AG04450 (cell line): Measurements from ENCODE around the gene RSPO4. TPM values are rescaled to one million over a fixed set of nuclear protein-coding genes. Genes with fewer than 3 reads are reported as not detected.
"Not testable (repeated sequence)": the region's sequence is repeated elsewhere in the genome, so short reads cannot be mapped to it uniquely, and the experiment has no call there.

Experiments used
- CTCF ChIA-PET: fragments of 300-600, 350-600 bp; formaldehyde crosslinking; extraction: SDS; loops from one replicate; lab custom pipeline; 2022; ENCODE audit warnings: antibody characterized with exemption, inconsistent platforms; lab: Charles Lee
- POLR2A ChIA-PET: fragments of 350-600 bp; formaldehyde crosslinking; extraction: SDS; loops from one replicate; lab custom pipeline; 2021; ENCODE audit warnings: antibody characterized with exemption, inconsistent platforms; lab: Yijun Ruan, JAX
- DNase-seq: peaks from one replicate; pipeline ENCODE4 v3.0.0-alpha.2; 2011; ENCODE audit warnings: low read depth, low spot score
- H3K27ac ChIP-seq: one replicate; pipeline ENCODE4 v1.5.1; 2012; ENCODE audit warnings: low read depth, low read length, control low read depth
- H3K27me3 ChIP-seq: one replicate; pipeline ENCODE4 v1.6.0; 2012; ENCODE audit warnings: low read length; ENCODE audit not compliant: control insufficient read depth, insufficient read depth
- H3K4me3 ChIP-seq: 2 replicates; pipeline ENCODE4 v1.5.1; 2011; ENCODE audit warnings: mild to moderate bottlenecking, low read depth, low read length, control low read depth
- H3K9me3 ChIP-seq: 2 replicates; pipeline ENCODE4 v1.5.1; 2012; ENCODE audit warnings: low read length; ENCODE audit not compliant: control insufficient read depth, insufficient read depth
- CTCF ChIP-seq: IDR thresholded peaks from 2 replicates; pipeline ENCODE4 v1.5.1; 2011; ENCODE audit warnings: low read depth, low read length, control low read depth, inconsistent platforms
- polyA plus RNA-seq: library from polyadenylated mRNA; depleted of rRNA; stranded (reverse); fragments of >200 nt; gene quantifications from 2 replicates; pipeline ENCODE4 v1.2.3, GENCODE V29; 2011

Gene RSPO4
- polyA plus RNA-seq, 1 experiment = not detected

GRCh38 chr20:1037039-1037438 lies 34.9 kb upstream of the RSPO4 start:
- no peak for TF ChIP-seq CTCF
- POLR2A ChIA-PET = no interaction called here
- CTCF ChIA-PET = no interaction called here
- Histone ChIP-seq H3K27me3 (no peaks in the 10 kb centered on the region), H3K9me3 (no peaks in the 10 kb centered on the region), H3K27ac (no peak overlapping the region), H3K4me3 (no peak overlapping the region)
- no peak for DNase-seq

GRCh38 chr20:1035466-1035865 lies 33.4 kb upstream of the RSPO4 start:
- Histone ChIP-seq H3K4me3 (no peak overlapping the region), H3K9me3 (no peaks in the 10 kb centered on the region), H3K27me3 (no peaks in the 10 kb centered on the region), H3K27ac (no peak overlapping the region)
- TF ChIP-seq CTCF = no peak
- CTCF ChIA-PET = no interaction called here
- DNase-seq = no peak
- POLR2A ChIA-PET = no interaction called here

- DNase-seq = no peak
- ChIA-PET POLR2A (no interaction called here), CTCF (no interaction called here)
- Histone ChIP-seq H3K27ac (no peak overlapping the region), H3K4me3 (no peak overlapping the region), H3K27me3 (no peaks in the 10 kb centered on the region), H3K9me3 (no peaks in the 10 kb centered on the region)
- TF ChIP-seq CTCF = no peak
Observed at GRCh38 chr20:1034415-1034789, 32.3 kb upstream of the RSPO4 start.

- TF ChIP-seq CTCF = no peak
- CTCF ChIA-PET = no interaction called here
- no peaks in the 10 kb centered on the region for H3K9me3 ChIP-seq
- no peaks in the 10 kb centered on the region for H3K27me3 ChIP-seq
- POLR2A ChIA-PET = no interaction called here
- H3K4me3 ChIP-seq = no peak overlapping the region
- H3K27ac ChIP-seq = no peak overlapping the region
- no peak for DNase-seq
Observed at GRCh38 chr20:1033751-1034414, 31.8 kb upstream of the RSPO4 start.

GRCh38 chr20:1029980-1030379 lies 27.9 kb upstream of the RSPO4 start:
- no peaks in the 10 kb centered on the region for H3K27me3 ChIP-seq
- ChIA-PET POLR2A (no interaction called here), CTCF (no interaction called here)
- no peaks in the 10 kb centered on the region for H3K9me3 ChIP-seq
- H3K4me3 ChIP-seq = no peak overlapping the region
- DNase-seq = no peak
- TF ChIP-seq CTCF = no peak
- no peak overlapping the region for H3K27ac ChIP-seq

- H3K27me3 ChIP-seq, H3K9me3 ChIP-seq, POLR2A ChIA-PET, CTCF ChIA-PET, H3K27ac ChIP-seq, DNase-seq, H3K4me3 ChIP-seq: not testable (repeated sequence)
Observed at GRCh38 chr20:1026214-1026613, 24.1 kb upstream of the RSPO4 start.
